ENCODE measurements around the gene IQCN.
A peak's percentile ranks its signal among the peaks of the same experiment; 100 is the strongest.

IQCN gene

GRCh38 chr19:18298601-18299000 lies 24.3 kb upstream of the IQCN start:
- in situ Hi-C loops (cut with MboI; ENCODE audit: low pct_unique_long_range_greater_than_20kb, low sequenced_read_pairs, unreplicated experiment), result no loop called here
- DNase-seq (ENCODE audit: low spot score), result no peak
- no peak for TF ChIP-seq CTCF (IDR thresholded peaks at IDR 0.05; ENCODE audit: extremely low read depth, insufficient read depth, missing control alignments)

- DNase-seq (ENCODE audit: low spot score), result no peak
- in situ Hi-C loops (cut with MboI; ENCODE audit: low pct_unique_long_range_greater_than_20kb, low sequenced_read_pairs, unreplicated experiment), result no loop called here
- TF ChIP-seq CTCF (IDR thresholded peaks at IDR 0.05; ENCODE audit: extremely low read depth, insufficient read depth, missing control alignments), result no peak
Measured at GRCh38 chr19:18297308-18297707, 23.1 kb upstream of the IQCN start.

GRCh38 chr19:18295034-18295451 lies 20.8 kb upstream of the IQCN start:
- in situ Hi-C loops (cut with MboI; ENCODE audit: low pct_unique_long_range_greater_than_20kb, low sequenced_read_pairs, unreplicated experiment), result no loop called here
- no peak for TF ChIP-seq CTCF (IDR thresholded peaks at IDR 0.05; ENCODE audit: extremely low read depth, insufficient read depth, missing control alignments)
- DNase-seq (ENCODE audit: low spot score), result no peak

- no peak for DNase-seq (ENCODE audit: low spot score)
- in situ Hi-C loops (cut with MboI; ENCODE audit: low pct_unique_long_range_greater_than_20kb, low sequenced_read_pairs, unreplicated experiment), result no loop called here
- no peak for TF ChIP-seq CTCF (IDR thresholded peaks at IDR 0.05; ENCODE audit: extremely low read depth, insufficient read depth, missing control alignments)
Measured at GRCh38 chr19:18294467-18294864, 20.2 kb upstream of the IQCN start.

GRCh38 chr19:18293642-18294466 lies 19.6 kb upstream of the IQCN start:
- in situ Hi-C loops (cut with MboI; ENCODE audit: low pct_unique_long_range_greater_than_20kb, low sequenced_read_pairs, unreplicated experiment), result no loop called here
- DNase-seq (ENCODE audit: low spot score), result no peak
- TF ChIP-seq CTCF (IDR thresholded peaks at IDR 0.05; ENCODE audit: extremely low read depth, insufficient read depth, missing control alignments), result no peak

- TF ChIP-seq CTCF (IDR thresholded peaks at IDR 0.05; ENCODE audit: extremely low read depth, insufficient read depth, missing control alignments), result no peak
- peak; percentile 75 for DNase-seq (ENCODE audit: low spot score)
- in situ Hi-C loops (cut with MboI; ENCODE audit: low pct_unique_long_range_greater_than_20kb, low sequenced_read_pairs, unreplicated experiment), result no loop called here
Measured at GRCh38 chr19:18292810-18293641, 18.8 kb upstream of the IQCN start.

Measured in GM13977 (cell line).